NCI-H128 (cell line): ENCODE results near the gene GPER1.
"Not testable (repeated sequence)": the region's sequence is repeated elsewhere in the genome, so short reads cannot be mapped to it uniquely, and the experiment has no call there.

Experiments
- DNase-seq: peaks from one replicate; lab custom pipeline; 2025; ENCODE audit not compliant: unreplicated experiment; lab: John Stamatoyannopoulos, UW

The GPER1 gene

DNA sequence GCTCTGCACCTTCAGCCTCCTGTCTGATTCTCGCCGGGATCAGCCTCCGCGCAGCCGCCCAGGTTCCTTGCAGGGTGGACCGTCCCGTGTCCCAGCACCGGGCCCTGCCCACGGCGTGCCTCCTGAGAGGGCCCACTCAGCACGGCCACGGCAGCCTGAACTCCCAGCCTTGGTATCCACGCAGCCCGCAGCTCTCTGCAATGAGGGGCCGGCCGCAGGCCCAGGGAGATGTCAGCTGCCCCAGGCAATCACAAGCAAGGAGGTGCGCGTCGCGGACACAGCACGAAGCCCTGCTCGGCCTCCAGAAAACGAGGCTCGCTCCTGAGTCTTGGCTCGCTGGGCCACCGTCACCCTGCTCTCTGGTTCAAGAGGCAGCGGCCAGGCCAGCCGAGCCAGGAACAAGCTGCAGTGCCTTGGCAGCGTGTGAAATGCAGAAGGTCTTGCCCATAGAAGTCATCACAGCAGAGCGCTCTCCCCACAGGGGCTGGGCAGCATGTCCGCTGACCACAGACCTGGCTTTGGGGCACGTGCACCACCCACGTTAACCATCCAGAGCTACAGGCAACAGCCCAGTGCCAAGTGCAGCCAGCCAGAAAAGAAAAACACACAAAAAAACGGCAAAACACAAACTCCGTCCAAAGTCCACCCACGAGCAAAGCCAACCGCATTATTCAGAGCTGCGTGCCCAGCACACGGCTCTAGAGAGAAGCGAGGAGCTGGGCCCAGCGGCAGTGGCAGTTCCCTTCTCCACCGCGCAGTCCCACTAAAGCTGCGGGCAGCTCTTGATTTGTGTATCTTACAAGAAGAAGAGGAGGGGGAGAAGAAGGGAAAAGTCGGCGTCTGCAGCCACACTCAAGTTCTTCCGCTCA, 13.9 kb downstream of the GPER1 start:
- DNase-seq, result no peak

DNA sequence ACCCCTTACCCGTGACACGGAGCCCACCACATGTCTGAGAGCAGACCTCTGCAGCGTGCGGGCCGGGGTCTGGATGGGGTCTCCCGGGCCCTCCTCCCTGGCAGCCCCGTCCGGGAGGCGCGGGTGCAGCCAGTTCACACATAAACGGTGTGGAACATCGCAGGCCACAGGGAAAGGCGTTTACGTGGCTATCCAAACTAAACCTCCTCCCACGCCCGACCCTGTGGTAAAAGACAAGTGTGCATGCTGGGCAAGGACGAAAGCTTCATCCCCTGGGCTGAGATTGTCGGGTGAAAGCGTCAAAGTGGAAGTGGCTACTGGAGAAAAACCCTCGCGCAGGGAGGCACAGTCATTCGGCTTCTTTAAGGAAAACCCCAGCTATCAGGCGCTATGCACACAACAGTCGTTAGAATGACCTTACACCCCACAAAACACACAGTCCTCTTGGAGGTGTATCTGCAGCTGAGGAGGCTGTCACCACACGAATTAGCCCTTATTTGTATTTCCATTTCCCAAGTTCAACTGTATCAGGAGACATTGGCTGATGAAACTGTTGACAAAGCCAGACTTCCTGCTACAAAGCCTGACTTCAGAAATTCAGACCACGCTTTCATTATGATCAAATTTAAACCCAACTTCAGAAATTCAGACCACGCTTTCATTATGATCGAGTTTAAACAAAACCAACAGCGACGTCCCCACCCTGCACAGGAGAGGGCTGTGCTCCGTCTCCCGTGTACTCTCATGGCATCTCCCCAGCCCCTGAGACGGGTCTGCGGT, 15.3 kb downstream of the GPER1 start:
- DNase-seq, result no peak

DNA sequence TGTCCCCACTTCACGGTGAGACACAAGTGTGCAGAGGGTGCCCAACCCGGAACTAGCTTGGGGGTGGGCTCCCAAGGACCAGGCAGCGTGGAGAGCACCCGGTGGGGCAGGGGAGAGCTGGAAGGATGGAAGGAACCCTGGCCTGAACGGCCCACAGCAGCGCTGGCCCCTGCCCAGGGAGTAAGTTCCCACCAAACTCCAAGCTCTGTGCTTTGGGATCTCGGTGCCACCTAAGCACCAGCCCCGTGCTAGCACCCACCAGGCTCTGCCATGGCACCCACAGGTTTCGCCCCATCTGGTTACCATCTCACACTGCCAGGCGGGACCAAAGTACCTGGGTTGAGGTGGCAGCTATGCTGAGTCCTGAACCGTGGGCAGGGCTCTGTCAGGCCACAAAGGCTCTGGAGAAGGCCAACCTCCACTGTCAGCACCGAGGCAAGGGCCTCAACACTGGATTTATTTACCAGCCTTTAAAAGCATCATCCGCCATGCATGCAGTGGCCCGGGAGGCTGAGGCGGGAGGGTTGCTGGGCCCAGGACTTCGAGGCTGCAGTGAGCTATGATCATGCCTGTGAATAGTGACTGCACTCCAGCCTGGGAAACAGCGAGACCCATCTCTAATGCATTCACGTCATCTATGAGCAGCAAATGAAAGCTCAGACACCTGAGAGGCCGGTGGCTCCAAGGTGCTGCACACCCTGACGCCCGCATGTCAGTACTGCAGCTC, 16.0 kb downstream of the GPER1 start:
- no peak for DNase-seq

DNA sequence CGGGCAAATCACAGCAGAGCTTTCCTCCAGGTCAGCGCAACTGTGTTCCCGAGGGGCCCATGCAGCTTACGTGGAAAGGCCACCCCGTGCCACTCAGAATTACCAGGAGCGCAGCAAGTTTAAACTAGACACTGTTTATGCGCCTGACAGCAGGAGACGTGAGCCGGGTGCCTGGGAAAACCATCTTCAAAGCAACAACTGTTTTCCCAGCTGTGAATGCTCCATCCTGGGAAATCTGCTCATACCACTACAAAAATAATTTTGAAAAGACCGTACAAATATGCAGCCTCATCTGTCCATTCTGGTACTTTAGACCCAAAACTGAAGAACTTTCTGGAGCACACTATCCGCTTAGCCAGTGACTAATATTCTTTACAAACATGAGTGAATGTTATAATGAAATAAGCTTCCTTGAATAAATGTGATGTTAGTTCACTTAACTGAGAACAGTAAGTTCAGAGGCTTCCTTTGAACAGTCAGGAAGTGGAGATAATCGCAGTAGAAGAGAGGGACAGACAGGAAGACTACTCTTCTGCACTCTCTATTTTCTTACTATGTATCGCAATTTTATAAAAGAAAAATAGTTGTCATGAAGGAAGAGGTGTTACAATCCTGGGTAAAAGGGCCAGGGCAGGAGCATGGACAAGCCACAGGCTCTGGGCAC, 16.7 kb downstream of the GPER1 start:
- DNase-seq, result no peak

DNA sequence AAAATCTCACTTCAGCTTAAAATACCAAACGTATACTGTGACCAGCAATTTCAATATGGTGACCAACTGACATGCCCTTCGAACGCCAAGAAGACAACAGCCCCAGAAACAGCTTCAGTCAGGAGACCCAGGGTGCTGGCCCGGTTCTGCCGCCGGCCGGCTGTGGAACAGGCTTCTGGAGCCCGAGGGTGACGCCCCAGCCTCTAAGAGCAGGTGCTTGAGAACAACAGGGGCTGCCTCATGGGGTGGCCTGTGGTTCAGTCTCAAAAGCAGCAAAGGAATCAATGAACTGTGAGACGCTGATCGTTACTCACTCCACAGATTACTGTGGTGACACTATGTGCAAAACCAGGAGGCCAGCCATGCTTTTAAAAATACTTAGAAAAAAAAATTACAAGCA, 17.3 kb downstream of the GPER1 start:
- no peak for DNase-seq

DNA sequence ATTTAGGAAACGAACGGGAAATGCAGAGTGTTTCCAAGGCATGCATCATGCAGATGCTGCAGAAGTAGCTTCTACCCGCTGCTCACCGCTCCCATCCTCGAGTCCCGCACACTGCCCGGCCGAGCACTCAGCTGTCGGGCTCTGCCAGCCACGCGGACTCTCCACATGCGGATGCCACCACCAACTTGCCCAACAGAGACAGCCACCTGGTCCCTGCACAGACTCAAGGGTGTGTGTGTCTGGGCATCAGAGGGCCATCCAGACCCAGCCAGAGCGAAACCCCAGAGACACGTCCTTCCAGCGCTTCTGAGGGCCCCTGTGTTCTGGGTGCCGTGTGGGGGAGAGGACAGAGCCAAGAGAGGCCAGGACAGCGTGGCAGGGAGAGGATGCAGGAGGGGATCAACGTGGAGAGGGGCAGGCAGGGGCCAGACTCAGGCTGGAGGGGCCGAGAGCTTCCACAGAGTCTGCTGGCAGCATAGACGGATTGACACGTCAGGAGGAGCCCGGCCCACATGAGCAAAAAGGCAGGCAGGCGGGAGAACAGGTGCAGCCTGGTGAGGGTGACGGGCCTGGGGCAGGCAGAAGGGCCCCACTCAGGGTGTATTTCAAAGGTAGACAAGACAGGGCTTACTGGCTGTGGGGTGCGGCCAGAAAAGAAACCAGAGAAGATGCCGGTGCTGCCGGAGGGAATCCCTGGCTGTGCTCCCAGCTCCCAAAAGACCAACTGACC, 18.3 kb downstream of the GPER1 start:
- no peak for DNase-seq

DNA sequence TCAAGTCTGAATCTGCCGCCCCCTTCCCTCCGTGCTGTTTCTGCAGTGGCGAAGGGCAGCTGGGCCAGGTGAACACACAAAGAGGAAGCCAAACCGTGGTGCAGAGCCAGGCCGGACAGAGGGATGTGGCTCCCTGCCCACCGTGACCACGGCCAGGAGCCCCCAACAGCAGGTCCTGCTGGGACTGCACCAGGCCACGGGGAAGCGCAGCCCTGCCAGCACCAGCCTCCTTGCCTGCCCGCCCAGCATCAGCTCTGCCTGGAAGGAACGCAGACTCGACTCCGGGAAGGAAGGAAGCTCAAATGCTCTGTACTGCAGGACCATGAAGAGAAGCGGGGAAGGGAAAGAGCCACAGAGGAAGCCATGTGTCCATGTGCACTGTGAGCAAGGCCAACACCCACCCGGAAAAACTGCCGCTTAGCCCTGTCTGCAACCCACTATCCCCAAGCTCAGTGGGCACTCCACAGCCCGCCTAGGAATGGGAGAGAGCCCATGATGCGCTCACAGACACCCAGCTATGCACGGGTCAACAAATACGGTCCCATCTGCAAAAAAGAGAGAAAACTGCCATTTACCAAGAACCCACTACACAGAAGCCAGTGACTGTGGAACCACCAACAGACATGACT, 19.0 kb downstream of the GPER1 start:
- DNase-seq, result no peak

DNA sequence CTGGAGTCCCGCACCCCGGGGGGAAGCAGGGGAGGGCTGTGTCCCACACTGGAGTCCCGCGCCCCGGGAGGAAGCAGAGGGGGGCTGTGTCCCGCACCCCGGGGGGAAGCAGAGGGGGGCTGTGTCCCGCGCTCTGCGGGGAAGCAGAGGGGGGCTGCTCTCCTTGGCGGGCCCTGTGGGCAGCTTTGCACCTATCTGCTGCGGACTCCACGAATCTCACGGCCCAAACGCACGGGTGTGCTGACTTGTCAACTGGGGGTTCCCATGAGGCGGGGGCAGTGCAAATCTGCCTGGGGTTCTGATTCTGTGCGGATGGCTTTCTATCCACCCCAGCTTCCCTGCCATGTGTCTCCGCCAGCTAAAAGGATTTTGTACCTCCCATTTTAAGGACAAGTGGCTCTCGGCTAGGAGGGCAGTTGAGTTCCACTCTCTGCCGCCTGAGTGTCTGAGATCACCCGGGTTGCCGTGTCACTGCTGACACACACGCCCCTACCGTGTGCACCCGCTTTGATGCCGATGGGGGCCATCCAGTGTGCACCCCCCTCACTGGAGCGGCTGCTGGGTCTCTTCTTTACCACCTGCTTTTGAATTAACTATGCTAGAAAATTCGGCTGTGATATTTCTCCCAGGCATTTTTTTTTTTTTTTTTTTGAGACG, 20.5 kb downstream of the GPER1 start:
- no peak for DNase-seq

DNA sequence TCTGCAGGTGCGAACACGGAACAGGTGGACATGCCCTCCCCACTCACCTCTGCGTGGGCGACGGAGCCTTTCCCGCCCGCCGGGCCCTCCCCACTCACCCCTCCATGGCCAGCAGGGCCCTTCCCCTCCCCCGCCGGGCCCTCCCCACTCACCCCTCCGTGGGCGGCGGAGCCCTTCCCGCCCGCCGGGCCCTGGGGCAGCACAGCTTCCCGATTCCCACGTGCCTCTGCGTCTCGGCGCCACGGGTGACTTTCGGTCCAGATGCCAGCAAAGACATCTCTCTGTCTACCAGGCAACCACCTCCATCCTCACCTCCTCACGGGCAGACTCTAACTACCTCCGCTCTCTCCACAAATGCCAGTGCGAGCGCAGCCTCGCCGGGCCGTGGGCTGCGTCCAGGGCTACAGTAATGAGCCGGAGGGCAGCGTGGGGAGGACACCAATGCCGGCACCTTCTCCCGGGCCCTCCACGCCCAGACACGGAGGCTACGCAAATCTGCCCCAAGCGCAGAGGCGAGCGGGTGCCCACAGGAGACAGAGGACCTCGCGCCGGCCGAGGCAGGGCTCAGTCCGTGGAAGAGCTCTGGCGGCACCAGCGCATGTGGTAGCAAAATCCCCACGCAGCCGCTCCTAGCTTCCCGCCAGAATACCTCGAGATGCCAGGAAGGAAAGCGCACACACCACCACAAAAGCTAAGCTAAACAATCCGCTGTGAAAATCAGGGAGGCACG, 21.8 kb downstream of the GPER1 start:
- DNase-seq, result no peak

DNA sequence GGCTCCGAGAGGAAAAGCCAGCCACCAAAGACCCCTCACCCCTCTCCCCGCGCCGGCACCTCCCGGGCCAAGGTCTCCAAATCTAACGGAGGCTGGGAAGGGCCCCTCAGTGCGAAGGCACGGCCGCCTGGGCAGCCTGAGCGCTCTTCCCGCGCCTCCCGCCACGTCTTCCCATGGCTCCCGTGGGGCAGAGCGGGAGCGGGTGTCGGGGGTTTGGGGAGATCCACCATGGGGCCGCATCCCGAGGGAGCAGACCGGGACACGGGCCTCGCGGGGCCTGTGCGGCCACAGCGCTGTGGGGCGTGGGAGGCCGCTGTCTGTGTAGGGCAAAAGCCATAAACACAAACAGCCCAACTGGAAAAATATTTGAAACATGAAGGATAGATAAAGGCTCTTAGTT, 22.4 kb downstream of the GPER1 start:
- no peak for DNase-seq

DNA sequence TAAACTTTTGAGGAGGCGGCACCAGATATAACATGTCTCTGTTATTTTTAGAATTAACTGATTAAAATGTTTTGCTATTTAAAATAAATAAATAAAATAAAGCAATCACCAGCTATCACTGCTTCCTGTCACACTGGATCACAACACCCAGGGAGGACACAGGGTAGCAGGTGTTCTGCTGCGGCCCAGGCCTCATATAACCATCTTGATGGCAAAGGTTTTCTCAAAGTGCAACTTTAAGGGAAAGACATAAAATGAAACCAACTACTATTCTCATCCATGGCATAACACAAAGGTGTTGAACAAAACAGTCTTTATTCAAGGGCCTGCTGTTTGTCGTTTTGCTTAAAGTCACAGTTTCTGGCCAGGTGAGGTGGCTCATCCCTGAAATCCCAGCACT, 23.2 kb downstream of the GPER1 start:
- no peak for DNase-seq

DNA sequence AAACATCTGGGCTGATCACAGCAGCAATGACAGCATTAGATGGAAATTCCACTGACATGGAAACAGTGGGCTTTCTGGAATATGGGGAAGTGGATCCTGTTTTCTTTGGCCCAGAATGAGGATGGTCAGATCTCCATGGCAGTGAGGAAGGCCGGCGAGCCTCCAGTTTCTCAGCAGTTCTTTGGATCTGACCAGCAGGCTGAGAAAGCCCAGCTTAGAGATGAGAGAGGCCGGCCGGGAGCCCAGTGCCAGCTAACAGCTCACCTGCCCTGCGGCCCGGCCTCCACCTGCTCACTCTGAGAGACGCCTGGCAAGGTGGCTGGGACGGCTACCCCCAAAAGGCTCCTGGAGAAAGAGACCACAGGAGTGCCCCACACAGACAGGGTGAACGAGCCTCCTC, 24.2 kb downstream of the GPER1 start:
- no peak for DNase-seq

DNA sequence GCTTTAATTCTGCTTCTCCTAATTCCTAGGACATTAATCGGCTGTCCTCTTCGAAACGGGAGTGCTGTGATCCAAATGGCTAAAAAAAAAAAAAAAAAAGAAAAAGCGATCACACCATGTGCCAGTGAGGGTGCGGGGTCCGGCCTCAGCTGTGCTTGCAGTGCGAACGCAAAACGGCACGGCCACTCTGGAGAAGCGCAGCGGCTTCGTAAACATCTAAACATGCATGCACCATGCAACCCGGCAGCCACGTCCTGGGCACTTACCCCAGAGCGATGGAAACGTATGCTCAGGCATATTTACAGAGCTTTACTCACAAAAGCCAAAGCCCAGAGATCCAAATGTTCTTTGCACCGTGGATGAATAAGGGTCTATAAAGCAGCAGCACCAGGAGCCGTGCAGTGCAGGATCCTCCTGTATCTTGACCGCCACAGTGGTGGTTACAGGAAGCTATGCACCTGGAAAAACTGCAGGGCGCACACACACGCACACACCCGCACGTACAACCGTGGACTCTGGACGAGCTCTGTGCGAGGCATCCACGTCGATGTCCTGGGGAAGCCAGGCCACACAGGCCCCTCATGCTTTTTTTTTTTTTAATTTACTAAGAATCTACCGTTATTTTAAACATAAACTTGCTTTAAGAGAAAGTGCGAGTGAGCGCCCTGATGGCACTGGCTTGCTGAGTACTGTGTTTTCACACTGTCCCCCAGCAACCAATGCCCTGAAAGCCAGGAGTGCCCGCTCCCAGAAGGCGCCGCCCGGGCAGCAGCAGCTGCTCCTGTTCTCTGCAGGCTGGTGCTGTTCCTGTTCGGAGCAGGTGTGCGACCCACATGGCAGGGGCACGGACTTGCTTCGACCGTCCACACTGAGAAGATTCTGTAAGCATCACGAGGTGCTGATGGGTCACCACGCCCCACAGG, 25.0 kb downstream of the GPER1 start:
- DNase-seq, result no peak

DNA sequence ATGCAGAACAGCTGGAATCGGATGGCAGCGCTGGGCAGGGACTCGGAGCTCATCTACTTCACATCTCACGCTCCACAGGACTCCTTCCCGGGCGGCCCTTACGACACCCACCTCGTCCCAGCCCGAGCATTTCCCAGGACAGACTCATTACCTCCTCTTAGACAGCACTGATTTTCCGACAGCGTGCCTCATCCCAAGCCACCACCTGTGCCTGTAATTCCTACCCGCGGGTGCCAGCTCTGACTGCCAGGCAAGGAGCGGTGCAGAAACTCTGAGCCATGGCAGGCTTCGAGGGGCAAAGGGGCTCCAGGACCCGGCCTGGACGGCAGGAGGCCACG, 25.6 kb downstream of the GPER1 start:
- DNase-seq, result no peak

DNA sequence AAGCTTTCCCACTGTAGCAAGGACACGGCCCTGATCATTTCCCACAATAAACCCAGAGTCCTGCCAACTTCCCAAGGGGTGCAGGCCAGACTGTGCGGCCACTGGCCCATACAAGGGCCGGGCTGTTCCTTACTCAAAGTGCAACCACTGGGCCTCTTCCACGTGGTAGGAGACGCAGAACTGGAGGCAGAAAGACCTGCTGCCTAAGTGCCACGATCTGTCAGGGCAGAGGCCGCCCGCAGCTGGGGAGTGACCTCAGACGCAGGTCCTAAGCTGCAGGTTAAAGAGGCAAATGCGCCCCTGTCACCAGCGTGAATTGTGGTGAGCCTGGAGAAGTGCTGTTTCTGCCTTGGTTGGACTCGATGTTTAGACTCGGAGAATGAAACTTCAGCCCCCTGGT, 26.2 kb downstream of the GPER1 start:
- no peak for DNase-seq

DNA sequence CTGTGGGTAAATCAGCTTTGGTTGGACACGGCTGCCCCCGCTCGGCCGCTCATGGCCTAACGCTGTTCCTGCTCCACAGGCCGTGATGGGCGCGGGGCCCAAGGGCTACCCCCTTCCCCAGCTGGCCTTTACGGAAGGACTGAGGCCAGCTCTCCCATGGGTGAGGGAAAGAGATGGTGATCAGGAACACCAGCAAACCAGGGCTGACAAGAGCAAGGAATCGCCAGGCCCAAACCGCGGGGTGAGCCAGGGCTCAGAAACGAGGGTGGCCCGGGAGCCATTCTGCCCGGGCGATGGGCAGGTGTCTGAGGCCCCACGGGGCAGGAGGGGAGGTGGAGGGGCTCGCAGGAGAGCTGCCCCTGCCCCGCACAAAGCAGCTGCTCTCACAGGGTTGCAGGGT, 26.6 kb downstream of the GPER1 start:
- DNase-seq, result no peak

DNA sequence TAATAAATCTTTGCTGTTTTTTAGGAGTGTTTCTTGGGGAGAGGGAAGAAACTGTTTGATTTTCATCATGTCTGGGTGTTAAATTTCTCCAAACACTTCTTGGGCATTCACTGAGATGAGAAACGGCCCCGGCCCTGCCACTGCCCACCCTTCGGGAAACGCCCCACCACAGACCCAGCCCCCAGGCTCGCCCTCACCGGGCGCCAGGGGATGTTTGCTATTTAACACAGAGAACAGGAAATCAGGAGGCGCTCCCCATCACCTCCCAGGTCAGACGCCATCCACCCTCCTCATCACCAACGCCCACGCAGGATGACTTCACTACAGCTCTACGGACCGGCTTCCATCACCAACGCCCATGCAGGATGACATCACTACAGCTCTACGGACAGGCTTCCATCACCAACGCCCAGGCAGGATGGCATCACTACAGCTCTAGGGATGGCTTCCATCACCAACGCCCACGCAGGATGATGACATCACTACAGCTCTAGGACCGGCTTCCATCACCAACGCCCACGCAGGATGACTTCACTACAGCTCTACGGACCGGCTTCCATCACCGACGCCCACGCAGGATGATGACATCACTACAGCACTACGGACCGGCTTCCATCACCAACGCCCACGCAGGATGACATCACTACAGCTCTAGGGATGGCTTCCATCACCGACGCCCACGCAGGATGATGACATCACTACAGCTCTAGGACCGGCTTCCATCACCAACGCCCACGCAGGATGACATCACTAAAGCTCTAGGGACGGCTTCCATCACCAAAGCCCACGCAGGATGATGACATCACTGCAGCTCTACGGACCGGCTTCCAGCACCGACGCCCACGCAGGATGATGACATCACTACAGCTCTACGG, 27.5 kb downstream of the GPER1 start:
- not testable (repeated sequence) for DNase-seq
